Measurements from ENCODE around the gene DCAF12.

DCAF12 gene

DNA sequence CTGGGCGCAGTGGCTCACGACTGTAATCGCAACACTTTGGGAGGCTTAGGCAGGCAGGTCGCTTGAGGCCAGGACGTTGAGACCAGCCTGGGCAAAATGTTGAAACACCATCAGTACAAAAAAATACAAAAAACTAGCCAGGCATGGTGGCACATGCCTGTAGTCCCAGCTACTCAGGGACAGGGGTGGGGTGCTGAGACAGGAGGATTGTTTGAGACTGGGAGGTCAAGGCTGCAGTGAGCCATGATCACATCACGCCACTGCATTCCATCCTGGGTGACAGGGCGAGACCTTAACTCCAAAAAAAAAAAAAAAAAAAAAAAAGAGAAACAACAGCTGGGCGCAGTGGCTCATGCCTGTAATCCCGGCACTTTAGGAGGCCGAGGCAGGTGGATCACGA, 23.7 kb downstream of the DCAF12 start:
- Histone ChIP-seq H3K27ac (no peak overlapping the region), H3K4me3 (ENCODE audit: low read depth, low read length) (no peak overlapping the region), H3K9me3 (ENCODE audit: severe bottlenecking) (no peaks in the 10 kb centered on the region), H3K36me3 (peaks cover 76% of the 10 kb centered on the region), H3K27me3 (ENCODE audit: insufficient read depth, low read depth, severe bottlenecking) (no peaks in the 10 kb centered on the region)
- DNase-seq, result no peak
- TF ChIP-seq CTCF (IDR thresholded peaks at IDR 0.05; ENCODE audit: low read depth, low read length), result no peak

- no peak for DNase-seq
- Histone ChIP-seq H3K4me3 (ENCODE audit: low read depth, low read length) (no peak overlapping the region), H3K27me3 (ENCODE audit: insufficient read depth, low read depth, severe bottlenecking) (no peaks in the 10 kb centered on the region), H3K36me3 (peaks cover 69% of the 10 kb centered on the region), H3K9me3 (ENCODE audit: severe bottlenecking) (no peaks in the 10 kb centered on the region), H3K27ac (no peak overlapping the region)
- no peak for TF ChIP-seq CTCF (IDR thresholded peaks at IDR 0.05; ENCODE audit: low read depth, low read length)
These were observed 28.2 kb downstream of the DCAF12 start for GRCh38 chr9:34098307-34098706.

DNA sequence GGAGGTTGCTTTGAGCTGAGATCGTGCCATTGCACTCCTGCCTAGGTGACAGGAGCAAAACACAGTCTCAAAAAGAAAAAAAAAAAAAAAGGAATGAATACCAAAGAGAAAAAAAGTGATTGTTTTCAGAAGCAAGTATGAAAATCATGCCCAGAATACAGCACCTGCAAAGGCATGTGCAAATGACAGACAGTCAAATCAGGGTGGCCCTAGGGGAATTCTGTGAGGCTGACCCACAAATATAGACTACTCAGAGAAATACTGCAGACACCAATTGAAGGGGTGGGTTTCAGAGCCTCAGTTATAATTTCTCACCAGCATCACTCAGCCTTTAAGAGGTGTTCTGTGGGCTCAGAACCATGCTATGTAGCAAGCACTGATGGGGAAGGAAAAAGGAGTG, 28.6 kb downstream of the DCAF12 start:
- H3K36me3 ChIP-seq, result peaks cover 73% of the 10 kb centered on the region
- TF ChIP-seq CTCF (IDR thresholded peaks at IDR 0.05; ENCODE audit: low read depth, low read length), result no peak
- DNase-seq, result no peak
- no peak overlapping the region for H3K4me3 ChIP-seq (ENCODE audit: low read depth, low read length)
- H3K27me3 ChIP-seq (ENCODE audit: insufficient read depth, low read depth, severe bottlenecking), result no peaks in the 10 kb centered on the region
- H3K9me3 ChIP-seq (ENCODE audit: severe bottlenecking), result no peaks in the 10 kb centered on the region
- H3K27ac ChIP-seq, result no peak overlapping the region

DNA sequence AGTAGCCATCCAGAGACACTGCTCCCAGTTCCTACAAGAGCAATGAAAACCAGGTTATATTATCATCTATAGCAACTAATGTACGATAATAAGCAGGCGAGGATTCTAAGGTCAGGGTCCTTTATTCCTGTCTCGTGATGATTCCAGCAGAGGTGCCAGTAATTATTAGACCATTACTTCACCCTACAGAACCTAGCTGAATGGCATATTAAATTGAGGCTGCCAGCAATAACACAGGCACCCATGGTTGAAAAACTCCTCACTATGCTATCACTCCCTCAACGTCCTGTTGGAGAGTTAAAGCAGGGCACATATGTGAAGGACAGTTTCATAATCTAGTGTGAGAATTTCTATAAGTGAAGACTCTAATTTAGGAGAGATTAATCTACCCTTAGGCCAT, 29.7 kb downstream of the DCAF12 start:
- Histone ChIP-seq H3K4me3 (ENCODE audit: low read depth, low read length) (no peak overlapping the region), H3K36me3 (peaks cover 74% of the 10 kb centered on the region), H3K27ac (no peak overlapping the region), H3K9me3 (ENCODE audit: severe bottlenecking) (no peaks in the 10 kb centered on the region), H3K27me3 (ENCODE audit: insufficient read depth, low read depth, severe bottlenecking) (no peaks in the 10 kb centered on the region)
- DNase-seq, result no peak
- TF ChIP-seq CTCF (IDR thresholded peaks at IDR 0.05; ENCODE audit: low read depth, low read length), result no peak

DNA sequence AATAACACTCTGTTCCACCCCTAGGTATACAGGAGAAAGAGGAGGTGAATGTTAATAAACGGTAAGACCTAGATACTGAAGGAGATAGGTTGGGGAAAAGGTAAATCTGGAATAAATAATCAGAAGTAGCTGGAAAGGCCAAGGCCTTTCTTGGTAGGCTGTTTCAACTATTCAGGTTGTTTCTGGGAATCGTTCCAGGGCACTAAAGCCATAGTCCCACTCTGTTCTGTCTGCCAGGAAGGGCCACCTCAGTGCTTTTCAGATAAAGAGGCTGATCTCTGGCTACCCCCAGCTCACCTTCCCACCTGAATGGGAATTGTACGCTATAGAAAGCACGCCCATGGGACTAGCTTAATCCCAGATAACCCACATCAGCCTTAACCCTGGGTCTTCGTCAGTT, 32.9 kb downstream of the DCAF12 start:
- no peak for TF ChIP-seq CTCF (IDR thresholded peaks at IDR 0.05; ENCODE audit: low read depth, low read length)
- no peak overlapping the region for H3K27ac ChIP-seq
- no peak overlapping the region for H3K4me3 ChIP-seq (ENCODE audit: low read depth, low read length)
- H3K9me3 ChIP-seq (ENCODE audit: severe bottlenecking), result no peaks in the 10 kb centered on the region
- peaks cover 79% of the 10 kb centered on the region for H3K36me3 ChIP-seq
- DNase-seq, result no peak
- H3K27me3 ChIP-seq (ENCODE audit: insufficient read depth, low read depth, severe bottlenecking), result no peaks in the 10 kb centered on the region

DNA sequence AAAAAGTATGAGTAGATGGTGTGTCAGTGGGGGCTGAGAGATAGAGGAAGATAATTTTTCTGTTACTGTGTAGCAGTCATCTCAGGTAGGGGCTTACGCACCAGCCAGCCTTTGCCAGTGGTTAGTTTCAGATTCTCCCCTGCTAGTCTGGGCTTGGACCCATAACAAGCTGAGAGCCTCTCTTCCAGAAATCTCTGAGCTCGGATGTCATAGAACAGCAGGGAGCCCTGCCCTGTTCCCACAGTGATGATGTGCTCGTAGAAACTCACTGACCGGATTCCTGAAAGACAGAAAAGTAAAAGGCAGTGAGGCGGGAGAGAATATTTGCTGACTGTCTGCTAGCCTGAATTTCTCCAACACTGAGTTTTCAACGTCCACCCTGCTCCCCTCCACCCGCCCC, 37.2 kb downstream of the DCAF12 start:
- H3K9me3 ChIP-seq (ENCODE audit: severe bottlenecking), result no peaks in the 10 kb centered on the region
- peaks cover 72% of the 10 kb centered on the region for H3K36me3 ChIP-seq
- no peak overlapping the region for H3K27ac ChIP-seq
- no peak for TF ChIP-seq CTCF (IDR thresholded peaks at IDR 0.05; ENCODE audit: low read depth, low read length)
- no peaks in the 10 kb centered on the region for H3K27me3 ChIP-seq (ENCODE audit: insufficient read depth, low read depth, severe bottlenecking)
- DNase-seq, result no peak
- no peak overlapping the region for H3K4me3 ChIP-seq (ENCODE audit: low read depth, low read length)
